KMS-11 (cell line): ENCODE measurements around the gene IRF4.

Experiments
- H2AFZ ChIP-seq: fragments of 200-600 bp; sonication (generic); 2 replicates; pipeline ENCODE4 v1.6.1; 2016; ENCODE audit warnings: antibody characterized with exemption, mixed run types, low read depth
- H3K27ac ChIP-seq: fragments of 200-600 bp; sonication (generic); 2 replicates; pipeline ENCODE4 v1.6.1; 2016; ENCODE audit warnings: mild to moderate bottlenecking, mixed run types
- H3K27me3 ChIP-seq: fragments of 200-600 bp; sonication (generic); 2 replicates; pipeline ENCODE4 v1.6.1; 2017; ENCODE audit warnings: mild to moderate bottlenecking, low read depth, mixed run types, moderate library complexity; ENCODE audit not compliant: insufficient read depth
- H3K36me3 ChIP-seq: fragments of 200-600 bp; sonication (generic); 2 replicates; pipeline ENCODE4 v1.6.1; 2017; ENCODE audit warnings: mild to moderate bottlenecking, mixed run types; ENCODE audit not compliant: insufficient read depth
- H3K4me1 ChIP-seq: fragments of 200-600 bp; sonication (generic); 2 replicates; pipeline ENCODE4 v1.6.1; 2016; ENCODE audit warnings: mild to moderate bottlenecking, low read depth, mixed run types; ENCODE audit not compliant: poor library complexity, severe bottlenecking
- H3K4me2 ChIP-seq: fragments of 200-600 bp; sonication (generic); 2 replicates; pipeline ENCODE4 v1.7.0; 2016; ENCODE audit warnings: mild to moderate bottlenecking, mixed run types
- H3K4me3 ChIP-seq: fragments of 200-600 bp; sonication (generic); IDR thresholded peaks from 2 replicates; pipeline ENCODE4 v1.6.1; 2017; ENCODE audit warnings: low read depth, low read length, mixed read lengths; ENCODE audit not compliant: insufficient read depth
- H3K79me2 ChIP-seq: fragments of 200-600 bp; sonication (generic); 2 replicates; pipeline ENCODE4 v1.6.1; 2016; ENCODE audit warnings: low read depth, mixed run types; ENCODE audit not compliant: insufficient read depth
- H3K9ac ChIP-seq: fragments of 200-600 bp; sonication (generic); 2 replicates; pipeline ENCODE4 v1.6.1; 2016; ENCODE audit warnings: mild to moderate bottlenecking, mixed run types
- H4K20me1 ChIP-seq: fragments of 200-600 bp; sonication (generic); 2 replicates; pipeline ENCODE4 v1.6.1; 2016; ENCODE audit warnings: mild to moderate bottlenecking, mixed run types; ENCODE audit not compliant: insufficient read depth
- CTCF ChIP-seq: fragments of 200-600 bp; sonication (generic); conservative IDR thresholded peaks from 2 replicates; pipeline ENCODE4 v1.6.1; 2017; ENCODE audit warnings: low read depth, mild to moderate bottlenecking, antibody characterized with exemption, low read length, moderate library complexity, mixed read lengths

The IRF4 gene

GRCh38 chr6:428047-428603 is 36.6 kb downstream of the IRF4 start:
- no peak for TF ChIP-seq CTCF
- Histone ChIP-seq H3K4me3 (no peak overlapping the region), H3K4me1 (peaks cover 8% of the 10 kb centered on the region)

GRCh38 chr6:429515-430121 is 38.1 kb downstream of the IRF4 start:
- H3K27me3 ChIP-seq, result no peaks in the 10 kb centered on the region
- H3K4me2 ChIP-seq, result no peak overlapping the region
- H2AFZ ChIP-seq, result no peak overlapping the region
- H3K36me3 ChIP-seq, result no peaks in the 10 kb centered on the region
- no peak for TF ChIP-seq CTCF
- H4K20me1 ChIP-seq, result no peaks in the 10 kb centered on the region
- no peak overlapping the region for H3K27ac ChIP-seq
- no peaks in the 10 kb centered on the region for H3K79me2 ChIP-seq
- no peak overlapping the region for H3K4me3 ChIP-seq
- H3K4me1 ChIP-seq, result peaks cover 12% of the 10 kb centered on the region
- no peak overlapping the region for H3K9ac ChIP-seq

More at GRCh38 chr6:428047-428603, 36.6 kb downstream of the IRF4 start:
- no peak overlapping the region for H3K9ac ChIP-seq
- no peak overlapping the region for H3K4me2 ChIP-seq
- H4K20me1 ChIP-seq, result no peaks in the 10 kb centered on the region
- H3K79me2 ChIP-seq, result no peaks in the 10 kb centered on the region
- no peak overlapping the region for H3K27ac ChIP-seq
- H2AFZ ChIP-seq, result no peak overlapping the region
- H3K36me3 ChIP-seq, result no peaks in the 10 kb centered on the region
- H3K27me3 ChIP-seq, result no peaks in the 10 kb centered on the region

GRCh38 chr6:431504-431903 is 40.0 kb downstream of the IRF4 start:
- no peaks in the 10 kb centered on the region for H4K20me1 ChIP-seq
- TF ChIP-seq CTCF, result no peak
- no peak overlapping the region for H3K27ac ChIP-seq
- H3K79me2 ChIP-seq, result no peaks in the 10 kb centered on the region
- no peak overlapping the region for H3K4me2 ChIP-seq
- H3K27me3 ChIP-seq, result no peaks in the 10 kb centered on the region
- no peak overlapping the region for H3K4me3 ChIP-seq
- no peak overlapping the region for H2AFZ ChIP-seq
- peaks cover 18% of the 10 kb centered on the region for H3K4me1 ChIP-seq
- H3K9ac ChIP-seq, result no peak overlapping the region
- H3K36me3 ChIP-seq, result no peaks in the 10 kb centered on the region

- Histone ChIP-seq H3K79me2 (no peaks in the 10 kb centered on the region), H4K20me1 (no peaks in the 10 kb centered on the region), H2AFZ (no peak overlapping the region), H3K4me1 (peaks cover 18% of the 10 kb centered on the region), H3K4me3 (no peak overlapping the region), H3K27ac (no peak overlapping the region), H3K9ac (no peak overlapping the region), H3K36me3 (no peaks in the 10 kb centered on the region), H3K27me3 (no peaks in the 10 kb centered on the region), H3K4me2 (no peak overlapping the region)
- no peak for TF ChIP-seq CTCF
Observed at GRCh38 chr6:431986-432385, 40.4 kb downstream of the IRF4 start.
